Lower lobe of right lung (tissue), 2 donors: Measurements from ENCODE around the gene TMEM117. TPM values are rescaled to one million over a fixed set of nuclear protein-coding genes. Genes with fewer than 3 reads are reported as not detected.

ENCODE experiments used
- ATAC-seq, 2 donors: fragments of 200-7000 bp; cut with Tn5 transposase; one replicate each; pipeline ENCODE4 v1.9.1; 2020 to 2022; ENCODE audit warnings: mild to moderate bottlenecking in 2 of 2, moderate library complexity in 2 of 2
- DNase-seq: peaks from one replicate; pipeline ENCODE4 v3.0.0-alpha.2; 2020
- H3K27ac ChIP-seq: fragments of 200-600 bp; one replicate; pipeline ENCODE4 v1.8.0; 2022
- H3K27me3 ChIP-seq: fragments of 200-600 bp; one replicate; pipeline ENCODE4 v1.8.0; 2022; ENCODE audit warnings: low read depth
- H3K36me3 ChIP-seq: fragments of 200-600 bp; one replicate; pipeline ENCODE4 v1.8.0; 2022; ENCODE audit warnings: mild to moderate bottlenecking
- H3K4me1 ChIP-seq: fragments of 200-600 bp; one replicate; pipeline ENCODE4 v1.8.0; 2022
- H3K4me3 ChIP-seq: fragments of 200-600 bp; one replicate; pipeline ENCODE4 v1.8.0; 2022; ENCODE audit warnings: mild to moderate bottlenecking
- H3K9me3 ChIP-seq: fragments of 200-600 bp; one replicate; pipeline ENCODE4 v1.8.0; 2022
- CTCF ChIP-seq: fragments of 200-600 bp; IDR thresholded peaks from one replicate; pipeline ENCODE4 v1.8.0; 2022; ENCODE audit warnings: antibody characterized with exemption, mild to moderate bottlenecking
- intact Hi-C: fragments of 100-400 bp; cut with DNase I; formaldehyde crosslinking; loops from one replicate; pipeline ENCODE4 v1.11.0; 2022
- total RNA-seq: library from RNA; stranded (reverse); fragmentation: NEBNext Ultra II Directional; extraction: Animal tissue kit (Norgen Biotek cat#: 25700); gene quantifications from one replicate; pipeline ENCODE4 v1.2.1, GENCODE V29; 2021
- donor health status: DM: no; HTN: yes; CAD: no; lungs with severe emphysema.

TMEM117 gene
- total RNA-seq, 1 donor from 2014 or later: 4.5 TPM

GRCh38 chr12:44235674-44236073 lies 399.8 kb downstream of the TMEM117 start:
- H3K27ac ChIP-seq: no peak overlapping the region
- DNase-seq: no peak
- H3K36me3 ChIP-seq: no peaks in the 10 kb centered on the region
- no peaks in the 10 kb centered on the region for H3K9me3 ChIP-seq
- ATAC-seq: no peak
- intact Hi-C loops: no loop called here
- no peaks in the 10 kb centered on the region for H3K4me1 ChIP-seq
- no peaks in the 10 kb centered on the region for H3K27me3 ChIP-seq
- H3K4me3 ChIP-seq: no peak overlapping the region
- no peak for TF ChIP-seq CTCF

DNA sequence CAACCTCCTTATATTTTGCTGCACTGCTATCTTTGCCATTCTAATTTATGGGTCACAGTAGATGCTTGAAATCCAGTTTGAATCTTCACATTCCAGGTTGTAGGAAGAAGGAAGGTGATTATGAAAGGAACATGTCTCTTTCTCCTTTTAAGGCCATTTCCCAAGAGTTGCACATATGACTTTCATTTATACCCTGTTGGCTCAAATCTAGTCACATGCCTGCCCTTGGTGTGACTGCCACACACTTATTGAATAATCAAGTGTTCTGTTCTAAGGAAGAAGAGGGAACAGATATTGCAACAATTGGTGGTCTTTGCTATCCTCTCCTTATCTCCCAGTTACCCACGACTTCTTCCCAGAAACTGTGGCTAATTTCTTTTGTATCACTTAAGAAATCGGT lies 404.3 kb downstream of the TMEM117 start:
- Histone ChIP-seq H3K27ac (no peak overlapping the region), H3K4me1 (no peaks in the 10 kb centered on the region), H3K9me3 (no peaks in the 10 kb centered on the region), H3K27me3 (no peaks in the 10 kb centered on the region), H3K4me3 (no peak overlapping the region), H3K36me3 (no peaks in the 10 kb centered on the region)
- ATAC-seq: no peak
- intact Hi-C loops: no loop called here
- no peak for TF ChIP-seq CTCF
- no peak for DNase-seq

DNA sequence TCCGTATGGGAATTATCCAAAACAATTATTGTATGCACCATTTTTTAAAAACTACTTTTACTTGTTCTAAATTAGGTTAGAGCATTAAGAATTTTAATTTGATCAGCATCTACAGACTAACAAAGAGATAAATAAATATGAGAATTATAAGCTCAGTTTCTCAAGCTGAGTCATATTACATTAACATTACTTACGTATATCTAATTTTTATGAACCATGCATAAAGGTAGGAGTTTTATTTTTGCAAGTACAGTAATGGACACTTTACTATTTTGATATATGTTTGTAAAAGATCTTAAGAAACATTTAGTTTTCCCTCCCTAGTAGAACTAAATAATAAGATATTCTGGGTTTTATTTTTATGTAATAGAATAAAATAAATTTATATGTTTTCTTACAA lies 410.1 kb downstream of the TMEM117 start:
- H3K4me3 ChIP-seq: no peak overlapping the region
- H3K27me3 ChIP-seq: no peaks in the 10 kb centered on the region
- ATAC-seq: no peak
- H3K27ac ChIP-seq: no peak overlapping the region
- H3K9me3 ChIP-seq: no peaks in the 10 kb centered on the region
- intact Hi-C loops: no loop called here
- no peak for TF ChIP-seq CTCF
- no peak for DNase-seq
- H3K4me1 ChIP-seq: no peaks in the 10 kb centered on the region
- H3K36me3 ChIP-seq: no peaks in the 10 kb centered on the region

DNA sequence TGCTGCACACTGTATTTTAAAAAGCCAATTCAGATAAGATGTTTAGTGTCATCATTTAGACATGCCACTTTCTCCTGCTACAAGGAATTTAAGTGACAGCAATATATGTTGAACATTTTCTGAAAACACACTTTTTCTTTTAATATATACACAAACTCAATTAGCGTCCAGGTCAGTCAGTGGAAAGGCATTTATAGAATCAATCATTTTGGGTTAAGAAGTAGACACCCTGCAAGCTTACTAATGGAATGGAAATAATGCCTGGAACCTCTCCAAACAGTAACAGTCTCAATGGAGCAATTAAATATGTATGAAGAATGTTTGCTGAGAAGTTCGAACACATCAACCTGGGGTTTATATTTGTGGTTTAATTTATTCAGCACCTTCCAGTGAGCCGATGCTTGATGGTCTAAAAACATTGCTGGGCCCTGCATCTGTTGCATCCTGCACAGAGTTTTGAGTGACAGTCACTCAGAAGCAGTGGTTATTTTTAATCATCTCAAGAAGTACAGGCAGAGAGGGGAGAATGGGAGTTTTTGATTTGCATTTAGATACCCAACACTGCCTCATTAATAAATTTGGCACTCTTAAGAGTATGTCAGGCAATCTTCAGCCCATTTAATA lies 410.7 kb downstream of the TMEM117 start:
- H3K9me3 ChIP-seq: no peaks in the 10 kb centered on the region
- intact Hi-C loops: no loop called here
- no peak for TF ChIP-seq CTCF
- H3K4me3 ChIP-seq: no peak overlapping the region
- no peaks in the 10 kb centered on the region for H3K36me3 ChIP-seq
- ATAC-seq (no peak), DNase-seq (no peak)
- no peaks in the 10 kb centered on the region for H3K4me1 ChIP-seq
- H3K27me3 ChIP-seq: no peaks in the 10 kb centered on the region
- H3K27ac ChIP-seq: no peak overlapping the region

GRCh38 chr12:44247588-44247987 lies 411.7 kb downstream of the TMEM117 start:
- Histone ChIP-seq H3K4me3 (no peak overlapping the region), H3K4me1 (no peaks in the 10 kb centered on the region), H3K36me3 (no peaks in the 10 kb centered on the region), H3K9me3 (no peaks in the 10 kb centered on the region), H3K27me3 (no peaks in the 10 kb centered on the region), H3K27ac (no peak overlapping the region)
- ATAC-seq (no peak), DNase-seq (no peak)
- no peak for TF ChIP-seq CTCF
- intact Hi-C loops: no loop called here
